ENCODE results near the gene MORN3. TPM values are rescaled to one million over a fixed set of nuclear protein-coding genes. Genes with fewer than 3 reads are reported as not detected.

MORN3 gene
- total and polyA plus RNA-seq, 2 of the 4 experiments (the other 2 are of a cell fraction) = 0.18 to 0.22 TPM

DNA sequence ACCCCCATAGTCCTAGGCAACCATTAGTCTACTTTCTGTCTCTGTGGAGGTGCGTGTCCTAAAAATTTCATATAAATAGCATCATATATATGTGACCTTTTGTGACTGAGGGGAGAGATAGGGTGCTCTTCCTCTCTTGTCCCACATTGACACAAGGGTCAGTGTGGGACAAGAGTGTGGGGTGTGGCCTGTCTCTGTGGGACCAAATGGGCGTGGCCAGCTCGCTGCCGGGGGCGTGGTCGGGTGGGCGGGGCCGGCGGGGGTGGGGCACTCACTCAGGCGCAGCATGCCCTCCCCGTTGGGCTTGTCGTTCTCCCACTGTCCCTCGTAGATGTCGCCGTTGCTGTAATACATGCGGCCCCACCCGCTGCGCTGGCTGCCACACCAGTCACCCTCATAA lies 15.5 kb downstream of the MORN3 start:
- Histone ChIP-seq H4K91ac (ENCODE audit: insufficient read depth, low read depth, low read length) (no peak overlapping the region), H3K56ac (ENCODE audit: extremely low read depth, insufficient read depth, low read length) (no peak overlapping the region), H3K4me1 (ENCODE audit: control insufficient read depth, insufficient read depth, low read length) (no peaks in the 10 kb centered on the region; the same call in 1 of the 2 replicates), H3K18ac (ENCODE audit: low read depth, low read length) (no peak overlapping the region), H3K27ac (ENCODE audit: insufficient read depth, low read length) (no peak overlapping the region), H4K20me1 (ENCODE audit: insufficient read depth, low read length) (no peaks in the 10 kb centered on the region), H3K9me3 (ENCODE audit: control insufficient read depth, insufficient read depth, low read length) (no peaks in the 10 kb centered on the region), H3K23ac (ENCODE audit: low read depth, low read length) (no peak overlapping the region), H2AK9ac (replicated peaks; ENCODE audit: low read depth, low read length, poor library complexity) (no peak overlapping the region), H3K4ac (ENCODE audit: low read depth, low read length) (no peak overlapping the region), H3K9me1 (ENCODE audit: insufficient read depth, low read length) (no peaks in the 10 kb centered on the region), H2AK5ac (ENCODE audit: low read depth, low read length) (no peak overlapping the region), H3K27me3 (ENCODE audit: control insufficient read depth, insufficient read depth, low read length) (no peaks in the 10 kb centered on the region), H2AFZ (replicated peaks; ENCODE audit: low read length, poor library complexity) (no peak overlapping the region), H3K14ac (replicated peaks; ENCODE audit: low read depth, low read length) (no peak overlapping the region), H3K9ac (ENCODE audit: low read depth, low read length) (no peak overlapping the region), H3K36me3 (ENCODE audit: control insufficient read depth, insufficient read depth, low read length) (no peaks in the 10 kb centered on the region), H2BK15ac (ENCODE audit: low read depth, low read length) (no peak overlapping the region), H2BK120ac (ENCODE audit: low read depth, low read length) (no peak overlapping the region), H4K5ac (ENCODE audit: low read depth, low read length) (no peak overlapping the region), H3K4me3 (ENCODE audit: insufficient read depth, low read depth, low read length) (no peak overlapping the region), H3K4me2 (ENCODE audit: low read depth, low read length) (no peak overlapping the region), H2BK20ac (ENCODE audit: low read depth, low read length) (no peak overlapping the region), H4K8ac (ENCODE audit: low read depth in 2 of 2, low read length in 2 of 2) (no peak overlapping the region), H2BK5ac (ENCODE audit: low read depth, low read length, poor library complexity, severe bottlenecking) (no peak overlapping the region), H3K79me1 (ENCODE audit: low read depth in 1 of 2, low read length in 2 of 2) (no peaks in the 10 kb centered on the region)
- WGBS, 2 experiments (ENCODE audit: extremely low coverage in 2 of 2, insufficient read length in 1 of 2) = no CpG with 5 or more reads among the region's 18 CpGs
- ChIA-PET CTCF (no interaction called here), POLR2A (ENCODE audit: unreplicated experiment) (no interaction called here)
- in situ Hi-C loops (cut with MboI; ENCODE audit: low sequenced_read_pairs) = no loop called here
- dilution Hi-C loops (cut with HindIII; ENCODE audit: low sequenced_read_pairs, unreplicated experiment) = no loop called here
- ATAC-seq (ENCODE audit: low read depth) (no peak), DNase-seq (no peak)
- no peak for TF ChIP-seq POLR2A (IDR thresholded peaks at IDR 0.05; ENCODE audit: low read depth, low read length)
- TF ChIP-seq CEBPB (IDR thresholded peaks at IDR 0.05; ENCODE audit: low read depth, low read length) = no peak
- no peak for TF ChIP-seq FOS (IDR thresholded peaks at IDR 0.05; ENCODE audit: low read depth, low read length)
- no peak for TF ChIP-seq RAD21 (IDR thresholded peaks at IDR 0.05; ENCODE audit: low read length)
- TF ChIP-seq, protein P1, sequence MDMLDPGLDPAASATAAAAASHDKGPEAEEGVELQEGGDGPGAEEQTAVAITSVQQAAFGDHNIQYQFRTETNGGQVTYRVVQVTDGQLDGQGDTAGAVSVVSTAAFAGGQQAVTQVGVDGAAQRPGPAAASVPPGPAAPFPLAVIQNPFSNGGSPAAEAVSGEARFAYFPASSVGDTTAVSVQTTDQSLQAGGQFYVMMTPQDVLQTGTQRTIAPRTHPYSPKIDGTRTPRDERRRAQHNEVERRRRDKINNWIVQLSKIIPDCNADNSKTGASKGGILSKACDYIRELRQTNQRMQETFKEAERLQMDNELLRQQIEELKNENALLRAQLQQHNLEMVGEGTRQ (IDR thresholded peaks at IDR 0.05; ENCODE audit: low read depth, low read length) = no peak
- no peak for TF ChIP-seq MAFK (IDR thresholded peaks at IDR 0.05; ENCODE audit: low read depth, low read length)
- TF ChIP-seq ELK1 (IDR thresholded peaks at IDR 0.05; ENCODE audit: borderline replicate concordance, low read depth, low read length) = no peak
- no peak for TF ChIP-seq CTCF (conservative IDR thresholded peaks at IDR 0.05; ENCODE audit: low read depth, low read length)
- TF ChIP-seq RFX5 (IDR thresholded peaks at IDR 0.05; ENCODE audit: low read depth, low read length) = no peak
- no peak for TF ChIP-seq SMC3 (IDR thresholded peaks at IDR 0.05; ENCODE audit: low read depth, low read length)
- no peak for TF ChIP-seq NFE2L2 (IDR thresholded peaks at IDR 0.05; ENCODE audit: low read depth, low read length)
- no peak for TF ChIP-seq MXI1 (IDR thresholded peaks at IDR 0.05; ENCODE audit: borderline replicate concordance, low read depth, low read length)
- TF ChIP-seq RCOR1 (IDR thresholded peaks at IDR 0.05; ENCODE audit: insufficient replicate concordance, low read length) = no peak
- TF ChIP-seq CHD1 (IDR thresholded peaks at IDR 0.05; ENCODE audit: low read depth, low read length) = no peak
- TF ChIP-seq MAZ (IDR thresholded peaks at IDR 0.05; ENCODE audit: borderline replicate concordance, low read depth, low read length) = no peak
- TF ChIP-seq BHLHE40 (IDR thresholded peaks at IDR 0.05; ENCODE audit: low read depth, low read length) = no peak
- intact Hi-C loops (cut with micrococcal nuclease) = no loop called here
- BruUV-seq (replicated peaks) = no TSS peak

Measured in IMR-90 (cell line).